GM23248 (cell line): Measurements from ENCODE around the gene NRIP3. TPM values are rescaled to one million over a fixed set of nuclear protein-coding genes. Genes with fewer than 3 reads are reported as not detected.
A peak's percentile ranks its signal among the peaks of the same experiment; 100 is the strongest.

Source experiments
- DNase-seq: peaks from one replicate; pipeline ENCODE4 v3.0.0-alpha.2; 2015
- H2AFZ ChIP-seq: fragments of 200-600 bp; sonication (generic); 2 replicates; pipeline ENCODE4 v1.6.1; 2016; ENCODE audit warnings: antibody characterized with exemption
- H3F3A ChIP-seq: fragments of 200-600 bp; sonication (generic); 2 replicates; pipeline ENCODE4 v1.6.1; 2016; ENCODE audit warnings: mild to moderate bottlenecking, antibody characterized with exemption, mixed run types; ENCODE audit not compliant: insufficient read depth
- H3K27ac ChIP-seq: fragments of 200-600 bp; sonication (generic); 2 replicates; pipeline ENCODE4 v1.5.1; 2016; ENCODE audit warnings: mild to moderate bottlenecking
- H3K27me3 ChIP-seq: fragments of 200-600 bp; sonication (generic); replicated peaks from 2 replicates; pipeline ENCODE4 v1.6.1; 2016; ENCODE audit warnings: mild to moderate bottlenecking; ENCODE audit not compliant: insufficient read depth
- H3K36me3 ChIP-seq: fragments of 200-600 bp; sonication (generic); 2 replicates; pipeline ENCODE4 v1.6.1; 2016; ENCODE audit warnings: low read depth, mild to moderate bottlenecking
- H3K4me1 ChIP-seq: fragments of 200-600 bp; sonication (generic); 2 replicates; pipeline ENCODE4 v1.6.1; 2016; ENCODE audit warnings: mild to moderate bottlenecking; ENCODE audit not compliant: insufficient read depth
- H3K4me2 ChIP-seq: fragments of 200-600 bp; sonication (generic); one replicate; pipeline ENCODE4 v1.6.1; 2016; ENCODE audit warnings: mild to moderate bottlenecking; ENCODE audit not compliant: unreplicated experiment
- H3K4me3 ChIP-seq: fragments of 200-600 bp; sonication (generic); 2 replicates; pipeline ENCODE4 v1.5.1; 2016; ENCODE audit warnings: mild to moderate bottlenecking
- H3K79me2 ChIP-seq: fragments of 200-600 bp; sonication (generic); 2 replicates; pipeline ENCODE4 v1.6.1; 2016; ENCODE audit warnings: mild to moderate bottlenecking; ENCODE audit not compliant: insufficient read depth
- H3K9ac ChIP-seq: fragments of 200-600 bp; sonication (generic); 2 replicates; pipeline ENCODE4 v1.6.1; 2016; ENCODE audit warnings: mild to moderate bottlenecking
- H3K9me2 ChIP-seq: fragments of 200-600 bp; sonication (generic); 2 replicates; pipeline ENCODE4 v1.6.1; 2016; ENCODE audit warnings: mixed run types, mild to moderate bottlenecking, moderate library complexity; ENCODE audit not compliant: insufficient read depth
- H3K9me3 ChIP-seq: fragments of 200-600 bp; sonication (generic); one replicate; pipeline ENCODE4 v1.6.1; 2017; ENCODE audit warnings: low read depth
- H4K20me1 ChIP-seq: fragments of 200-600 bp; sonication (generic); 2 replicates; pipeline ENCODE4 v1.6.0; 2016; ENCODE audit not compliant: insufficient read depth
- EZH2 ChIP-seq: fragments of 200-600 bp; sonication (generic); IDR thresholded peaks from 2 replicates; pipeline ENCODE4 v1.6.1; 2018; ENCODE audit warnings: antibody characterized with exemption, mild to moderate bottlenecking; ENCODE audit not compliant: insufficient read depth, poor library complexity, severe bottlenecking
- EZH2phosphoT487 ChIP-seq: fragments of 200-600 bp; sonication (generic); IDR thresholded peaks from 2 replicates; pipeline ENCODE4 v1.6.1; 2018; ENCODE audit warnings: antibody characterized with exemption, moderate library complexity, mild to moderate bottlenecking, low read depth; ENCODE audit not compliant: insufficient read depth
- WGBS, 2 experiments: methylation state at CpG; one replicate each; pipeline ENCODE4 v1.1.6; 2015 to 2017; ENCODE audit warnings: low lambda C conversion rate in 2 of 2, low coverage in 1 of 2; ENCODE audit errors: missing lambda C conversion rate in 2 of 2; 5-methylcytosine and 5-hydroxymethylcytosine counted together
- in situ Hi-C: fragments of 300-500 bp; cut with MboI; formaldehyde crosslinking; loops from 2 replicates; pipeline ENCODE4 v1.15.0; 2020
- polyA plus RNA-seq: library from polyadenylated mRNA; unstranded; fragments of >200 nt; fragmentation: Nextera tagmentation; extraction: Ambion mirVana; gene quantifications from 2 replicates; pipeline ENCODE4 v1.2.1, GENCODE V29; 2016
- small RNA-seq: library from RNA; depleted of rRNA; stranded (forward); fragments of <200 nt; gene quantifications from one replicate; pipeline ENCODE3, GENCODE V24; 2014; ENCODE audit warnings: low read depth, low replicate concordance
- total RNA-seq: library from RNA; depleted of rRNA; stranded (reverse); fragments of >200 nt; shearing (Covaris generic); gene quantifications from 2 replicates; pipeline ENCODE4 v1.2.3, GENCODE V29; 2014; rRNA removed

Gene NRIP3
- total and polyA plus RNA-seq, 2 experiments from 2014 or later: 4.8 to 10.8 TPM

DNA sequence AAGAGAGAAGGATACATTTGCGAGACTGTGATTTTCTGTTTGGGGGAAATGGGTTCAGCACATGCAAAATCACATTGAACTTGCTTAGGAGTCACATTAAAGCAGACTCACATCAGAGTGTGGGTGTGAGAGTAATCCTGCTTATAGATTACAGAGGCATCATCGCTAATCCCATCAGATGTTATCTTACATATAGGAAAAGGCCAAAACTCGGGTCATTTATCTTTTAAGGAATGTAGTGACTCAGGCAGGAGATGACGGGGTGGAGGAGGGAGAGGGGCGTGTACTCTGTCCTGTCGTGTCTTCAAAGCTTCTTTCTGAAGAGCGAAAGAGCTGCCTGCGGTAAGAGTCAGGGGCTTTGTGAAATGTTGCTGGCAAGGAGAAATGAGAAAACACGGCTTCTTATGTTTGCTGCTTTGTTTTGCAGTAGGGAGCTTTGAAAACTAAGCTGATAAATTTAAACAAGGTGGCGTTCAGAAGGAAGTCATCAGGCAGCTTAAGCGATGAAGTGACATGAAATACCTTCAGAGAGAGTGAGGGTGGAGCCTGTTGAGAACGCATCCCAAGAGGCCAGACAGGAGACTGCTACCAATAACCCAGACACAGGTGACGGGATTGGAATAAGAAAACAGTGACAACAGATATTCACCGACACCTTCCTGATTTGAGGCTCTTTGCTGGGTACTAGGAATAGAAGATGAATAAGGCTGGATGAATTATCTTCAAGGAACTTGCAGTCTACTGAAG, 68.9 kb downstream of the NRIP3 start:
- Histone ChIP-seq H3K27ac (peak overlapping the region; percentile 49), H3K79me2 (no peaks in the 10 kb centered on the region), H3K4me3 (peak overlapping the region; percentile 55), H2AFZ (peak overlapping the region; percentile 79), H3K9me3 (no peaks in the 10 kb centered on the region), H3K36me3 (no peaks in the 10 kb centered on the region), H4K20me1 (no peaks in the 10 kb centered on the region), H3K9me2 (no peaks in the 10 kb centered on the region), H3K27me3 (no peaks in the 10 kb centered on the region), H3F3A (peaks cover 16% of the 10 kb centered on the region), H3K4me1 (peaks cover 20% of the 10 kb centered on the region), H3K9ac (peak overlapping the region; percentile 50), H3K4me2 (peak overlapping the region; percentile 71)
- peak; percentile 88 for DNase-seq
- 37% methylated on average over 14 of the region's 14 CpGs for WGBS, 2 experiments
- in situ Hi-C loops: no loop called here
- no peak for TF ChIP-seq EZH2
- no peak for TF ChIP-seq EZH2phosphoT487

GRCh38 chr11:8933931-8934330, 69.9 kb downstream of the NRIP3 start:
- H3K4me2 ChIP-seq: no peak overlapping the region
- no peaks in the 10 kb centered on the region for H4K20me1 ChIP-seq
- H3K27me3 ChIP-seq: no peaks in the 10 kb centered on the region
- in situ Hi-C loops: no loop called here
- H3F3A ChIP-seq: peaks cover 16% of the 10 kb centered on the region
- 89 to 95% methylated on average over 6 of the region's 6 CpGs for WGBS, 2 experiments
- H3K36me3 ChIP-seq: no peaks in the 10 kb centered on the region
- no peak overlapping the region for H3K9ac ChIP-seq
- peaks cover 25% of the 10 kb centered on the region for H3K4me1 ChIP-seq
- TF ChIP-seq EZH2phosphoT487 (no peak), EZH2 (no peak)
- no peak overlapping the region for H2AFZ ChIP-seq
- no peak for DNase-seq
- no peak overlapping the region for H3K27ac ChIP-seq
- H3K4me3 ChIP-seq: no peak overlapping the region
- H3K9me3 ChIP-seq: no peaks in the 10 kb centered on the region
- no peaks in the 10 kb centered on the region for H3K9me2 ChIP-seq
- H3K79me2 ChIP-seq: no peaks in the 10 kb centered on the region

GRCh38 chr11:8932564-8933180, 71.1 kb downstream of the NRIP3 start, which contains the start of gene C11orf16:
Gene C11orf16, minus strand, starts transcription at chr11:8932947. Its CDS starts 639 bp downstream, at chr11:8932308.
- Histone ChIP-seq H3K4me2 (no peak within 1 kb of the TSS), H3K27me3 (no peaks in the 10 kb centered on the region), H3K79me2 (no peaks in the 10 kb centered on the region), H4K20me1 (no peaks in the 10 kb centered on the region), H3K4me1 (peaks cover 31% of the 10 kb centered on the region), H3K36me3 (no peaks in the 10 kb centered on the region), H3K9me2 (no peaks in the 10 kb centered on the region), H3K9ac (no peak within 1 kb of the TSS), H3K4me3 (no peak within 1 kb of the TSS), H3K27ac (no peak within 1 kb of the TSS), H2AFZ (no peak within 1 kb of the TSS), H3F3A (peaks cover 24% of the 10 kb centered on the region), H3K9me3 (no peaks in the 10 kb centered on the region)
- in situ Hi-C loops: no loop called here
- TF ChIP-seq EZH2 (no peak), EZH2phosphoT487 (no peak)
- no peak for DNase-seq
- WGBS, 2 experiments: 89 to 95% methylated on average over 11 to 12 of the region's 12 CpGs

Small RNA genes lying within 50 kb of the gene (small RNA-seq; reads per million reads assigned to genes)
- gene RF00019: not detected

Other genes starting within 250 kb of the NRIP3 start
- gene AKIP1, start 92.8 kb downstream of the NRIP3 start, total RNA-seq: 49.6 and 58.4 TPM in 2 replicates
- 41.1 and 42.8 TPM in 2 replicates for gene AKIP1, start 92.8 kb downstream of the NRIP3 start, polyA plus RNA-seq
- not detected in 2 replicates for gene C11orf16, start 71.1 kb downstream of the NRIP3 start, total RNA-seq
- gene C11orf16, start 71.1 kb downstream of the NRIP3 start, polyA plus RNA-seq: not detected in 2 replicates
- not detected in 2 replicates for gene ASCL3, start 61.0 kb downstream of the NRIP3 start, total RNA-seq
- not detected in 2 replicates for gene ASCL3, start 61.0 kb downstream of the NRIP3 start, polyA plus RNA-seq
- 76.6 and 83.4 TPM in 2 replicates for gene TMEM9B, start 39.6 kb downstream of the NRIP3 start, total RNA-seq
- 98.9 and 99.6 TPM in 2 replicates for gene TMEM9B, start 39.6 kb downstream of the NRIP3 start, polyA plus RNA-seq
- gene SCUBE2, start 87.6 kb upstream of the NRIP3 start, total RNA-seq: 3.5 and 10.7 TPM in 2 replicates
- 0.67 and 1.3 TPM in 2 replicates for gene SCUBE2, start 87.6 kb upstream of the NRIP3 start, polyA plus RNA-seq